ENCODE measurements around the gene RACGAP1.

GRCh38 chr12:50042693-50043092, 17.4 kb upstream of the RACGAP1 start:
- TF ChIP-seq REST (IDR thresholded peaks at IDR 0.05; ENCODE audit: insufficient read depth in 1 of 2, low read depth in 2 of 2, low read length in 2 of 2) (no peak), SIN3A (IDR thresholded peaks at IDR 0.05; ENCODE audit: borderline replicate concordance, insufficient read depth, low read length) (no peak), POLR2AphosphoS5 (IDR thresholded peaks at IDR 0.05; ENCODE audit: low read depth, low read length) (no peak), TAF1 (IDR thresholded peaks at IDR 0.05; ENCODE audit: borderline replicate concordance, insufficient read depth, low read length) (no peak), FOXP2 (optimal IDR thresholded peaks at IDR 0.05; ENCODE audit: borderline replicate concordance, extremely low read depth, extremely low read length, insufficient read depth) (no peak)

All from PFSK-1 (cell line).